H9 (cell line): ENCODE results near the gene KCNMA1. TPM values are rescaled to one million over a fixed set of nuclear protein-coding genes. Genes with fewer than 3 reads are reported as not detected.

ENCODE experiments used
- DNase-seq: peaks from one replicate; pipeline ENCODE4 v3.0.0-alpha.2; 2017
- H2AFZ ChIP-seq: one replicate; pipeline ENCODE4 v1.6.1; 2013; ENCODE audit warnings: mild to moderate bottlenecking, low read length, control low read depth, moderate library complexity
- H2AK5ac ChIP-seq: 2 replicates; pipeline ENCODE4 v1.6.1; 2013; ENCODE audit warnings: low read length, control low read depth, mixed read lengths; ENCODE audit not compliant: insufficient read length
- H2BK120ac ChIP-seq: one replicate; pipeline ENCODE4 v1.6.1; 2013; ENCODE audit warnings: low read depth, mild to moderate bottlenecking, low read length, control low read depth, inconsistent platforms; ENCODE audit not compliant: poor library complexity, severe bottlenecking
- H2BK12ac ChIP-seq: 2 replicates; pipeline ENCODE4 v1.6.1; 2013; ENCODE audit warnings: low read length, control low read depth, mixed read lengths, low read depth; ENCODE audit not compliant: insufficient read length
- H2BK15ac ChIP-seq: 2 replicates; pipeline ENCODE4 v1.6.1; 2013; ENCODE audit warnings: low read depth, low read length, control low read depth
- H2BK20ac ChIP-seq: one replicate; pipeline ENCODE4 v1.6.1; 2013; ENCODE audit warnings: low read depth, mild to moderate bottlenecking, low read length, control low read depth, inconsistent platforms; ENCODE audit not compliant: poor library complexity, severe bottlenecking
- H2BK5ac ChIP-seq: 2 replicates; pipeline ENCODE4 v1.6.1; 2013; ENCODE audit warnings: low read length, control low read depth, mixed read lengths; ENCODE audit not compliant: insufficient read length
- H3K14ac ChIP-seq: 2 replicates; pipeline ENCODE4 v1.6.1; 2013; ENCODE audit warnings: low read length, control low read depth; ENCODE audit not compliant: insufficient read depth
- H3K18ac ChIP-seq: 2 replicates; pipeline ENCODE4 v1.6.1; 2013; ENCODE audit warnings: low read depth, mild to moderate bottlenecking, mixed read lengths, low read length, control low read depth; ENCODE audit not compliant: insufficient read length
- H3K23ac ChIP-seq: 2 replicates; pipeline ENCODE4 v1.6.1; 2013; ENCODE audit warnings: low read length, control low read depth, mixed read lengths, low read depth; ENCODE audit not compliant: insufficient read length
- H3K23me2 ChIP-seq: 2 replicates; pipeline ENCODE4 v1.6.1; 2013; ENCODE audit warnings: low read depth, mild to moderate bottlenecking, mixed read lengths, low read length, control low read depth; ENCODE audit not compliant: insufficient read length, poor library complexity, severe bottlenecking
- H3K27ac ChIP-seq: 2 replicates; pipeline ENCODE4 v1.5.1; 2013; ENCODE audit warnings: low read length, control low read depth, mixed read lengths, low read depth; ENCODE audit not compliant: insufficient read length
- H3K27me3 ChIP-seq: 2 replicates; pipeline ENCODE4 v1.6.1; 2013; ENCODE audit warnings: low read length, control low read depth, inconsistent platforms; ENCODE audit not compliant: insufficient read depth
- H3K4ac ChIP-seq: 2 replicates; pipeline ENCODE4 v1.6.1; 2013; ENCODE audit warnings: low read depth, mild to moderate bottlenecking, control low read depth, inconsistent platforms, low read length, moderate library complexity
- H3K4me1 ChIP-seq: 2 replicates; pipeline ENCODE4 v1.6.1; 2013; ENCODE audit warnings: low read length, control low read depth, inconsistent platforms; ENCODE audit not compliant: insufficient read depth
- H3K4me2 ChIP-seq: 2 replicates; pipeline ENCODE4 v1.6.1; 2013; ENCODE audit warnings: low read length, control low read depth, mixed read lengths; ENCODE audit not compliant: insufficient read length, insufficient read depth
- H3K56ac ChIP-seq: 2 replicates; pipeline ENCODE4 v1.6.1; 2013; ENCODE audit warnings: low read depth, mild to moderate bottlenecking, mixed read lengths, low read length, control low read depth; ENCODE audit not compliant: insufficient read length
- H3K79me1 ChIP-seq: 2 replicates; pipeline ENCODE4 v1.6.1; 2013; ENCODE audit warnings: low read depth, mild to moderate bottlenecking, moderate library complexity, low read length, control low read depth, inconsistent platforms; ENCODE audit not compliant: insufficient read depth, poor library complexity, severe bottlenecking
- H3K79me2 ChIP-seq: 2 replicates; pipeline ENCODE4 v1.6.1; 2013; ENCODE audit warnings: low read length, control low read depth, inconsistent platforms; ENCODE audit not compliant: insufficient read depth
- H3K9ac ChIP-seq: 2 replicates; pipeline ENCODE4 v1.6.1; 2013; ENCODE audit warnings: low read length, control low read depth, mixed read lengths; ENCODE audit not compliant: insufficient read length; ENCODE audit errors: extremely low read depth
- H3K9me3 ChIP-seq: one replicate; pipeline ENCODE4 v1.6.1; 2013; ENCODE audit warnings: low read depth, low read length, inconsistent platforms; ENCODE audit not compliant: control insufficient read depth
- H3T11ph ChIP-seq: one replicate; pipeline ENCODE4 v1.6.1; 2013; ENCODE audit warnings: mild to moderate bottlenecking, low read length, control low read depth, inconsistent platforms
- H4K20me1 ChIP-seq: one replicate; pipeline ENCODE4 v1.6.1; 2013; ENCODE audit not compliant: control insufficient read depth, insufficient read length, insufficient read depth
- H4K5ac ChIP-seq: 2 replicates; pipeline ENCODE4 v1.6.1; 2013; ENCODE audit warnings: low read depth, mild to moderate bottlenecking, mixed read lengths, low read length, control low read depth; ENCODE audit not compliant: insufficient read length
- H4K8ac ChIP-seq: replicated peaks from 2 replicates; pipeline ENCODE4 v1.6.1; 2013; ENCODE audit warnings: low read length, control low read depth, mixed read lengths, low read depth; ENCODE audit not compliant: insufficient read length
- H4K91ac ChIP-seq: 2 replicates; pipeline ENCODE4 v1.6.1; 2013; ENCODE audit warnings: low read depth, mild to moderate bottlenecking, moderate library complexity, mixed read lengths, low read length, control low read depth; ENCODE audit not compliant: insufficient read length
- H3K27ac Mint-ChIP-seq, 3 experiments: 2 replicates in 2 of 3; 3 replicates in 1 of 3; pipeline ENCODE4 v1.8.0; 2020 to 2021; ENCODE audit warnings: mixed read lengths in 3 of 3, mild to moderate bottlenecking in 1 of 3, moderate library complexity in 1 of 3
- H3K27me3 Mint-ChIP-seq: 2 replicates; pipeline ENCODE4 v1.8.0; 2021; ENCODE audit warnings: low read depth, mild to moderate bottlenecking, moderate library complexity, mixed read lengths
- H3K36me3 Mint-ChIP-seq, 3 experiments: 2 replicates in 2 of 3; 3 replicates in 1 of 3; pipeline ENCODE4 v1.8.0; 2020 to 2021; ENCODE audit warnings: low read depth in 3 of 3, mixed read lengths in 3 of 3; ENCODE audit not compliant: insufficient read depth in 1 of 3
- H3K4me1 Mint-ChIP-seq, 2 experiments: 2 replicates each; pipeline ENCODE4 v1.8.0; 2020; ENCODE audit warnings: mixed read lengths in 2 of 2
- H3K4me3 Mint-ChIP-seq, 2 experiments: 2 replicates in 1 of 2; 3 replicates in 1 of 2; pipeline ENCODE4 v1.8.0; 2020 to 2021; ENCODE audit warnings: mild to moderate bottlenecking in 2 of 2, mixed read lengths in 2 of 2, moderate library complexity in 1 of 2
- H3K9me3 Mint-ChIP-seq, 2 experiments: 2 replicates in 1 of 2; 3 replicates in 1 of 2; pipeline ENCODE4 v1.8.0; 2020; ENCODE audit warnings: mild to moderate bottlenecking in 2 of 2, mixed read lengths in 2 of 2, moderate library complexity in 1 of 2
- WGBS: extraction: QIAGEN DNeasy Blood & Tissue Kit; methylation state at CpG from one replicate; pipeline ENCODE4 v1.1.7; 2013; ENCODE audit warnings: missing lambda C conversion rate, low lambda C conversion rate, mixed read lengths; ENCODE audit not compliant: insufficient read length; ENCODE audit errors: extremely low coverage; 5-methylcytosine and 5-hydroxymethylcytosine counted together
- total RNA-seq: library from RNA; stranded (reverse); gene quantifications from 2 replicates; pipeline ENCODE4 v1.2.1, GENCODE V29; 2021
- TF ChIP-seq, protein P1 (sequence below): fragments of 200-600 bp; sonication (generic); conservative IDR thresholded peaks from 3 replicates; pipeline ENCODE4 v1.8.0; 2021; ENCODE audit warnings: antibody characterized with exemption, mild to moderate bottlenecking

Gene KCNMA1
- total RNA-seq, 1 experiment from 2014 or later, result 2.0 TPM

DNA sequence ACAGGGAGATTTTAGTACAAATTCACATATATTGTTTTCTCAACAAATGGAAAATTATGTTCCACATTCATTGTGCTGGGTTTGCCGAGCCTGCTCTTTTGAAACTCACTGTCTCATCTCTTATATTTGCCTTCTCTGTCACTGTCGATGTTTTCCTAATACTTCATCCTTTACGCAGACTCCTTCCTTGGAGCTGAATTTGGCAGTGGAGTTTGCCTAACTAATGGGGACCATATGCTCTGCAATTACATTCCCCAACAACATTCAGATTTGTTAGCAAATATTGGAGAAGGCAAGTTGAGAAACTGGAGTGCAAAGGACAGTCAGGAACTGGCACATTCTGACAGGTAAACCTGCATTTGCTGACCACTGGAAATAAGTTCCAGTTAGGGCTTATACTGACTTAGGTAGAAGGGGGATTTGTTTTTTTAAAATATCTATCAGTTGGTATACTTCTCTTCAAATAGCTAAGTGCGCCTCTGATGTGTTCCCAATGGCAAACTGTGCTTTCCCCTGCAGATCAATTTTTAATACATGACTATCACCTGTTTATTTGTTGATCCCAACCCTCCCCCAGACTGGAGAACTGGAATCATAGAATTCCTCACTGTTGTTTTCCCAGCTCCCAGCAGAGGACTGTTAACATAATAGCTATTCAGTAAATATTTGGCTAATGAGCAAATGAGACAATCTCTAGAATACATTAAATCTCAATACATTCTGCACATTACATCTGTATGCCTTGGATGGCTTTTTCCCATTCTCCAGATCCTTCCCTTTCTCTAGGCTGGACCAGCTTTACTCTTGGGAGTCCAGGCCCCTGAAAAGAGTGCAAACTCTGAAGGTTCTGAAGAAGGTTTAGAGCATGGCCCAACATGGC is 769.3 kb downstream of the KCNMA1 start:
- H3K23ac ChIP-seq, result no peak overlapping the region
- no peak overlapping the region for H3K14ac ChIP-seq
- Mint-ChIP-seq H3K4me3 (no peak overlapping the region), H3K4me1 (no peaks in the 10 kb centered on the region), H3K9me3 (peaks cover 0 to 2% of the 10 kb centered on the region in 2 experiments; a peak in 2 of 5 replicates), H3K27ac (no peak overlapping the region), H3K27me3 (peaks cover 3% of the 10 kb centered on the region; the same call in 1 of the 2 replicates), H3K36me3 (no peaks in the 10 kb centered on the region)
- no peaks in the 10 kb centered on the region for H3K23me2 ChIP-seq
- no peak overlapping the region for H3K18ac ChIP-seq
- H3K9me3 ChIP-seq, result no peaks in the 10 kb centered on the region
- H4K5ac ChIP-seq, result no peak overlapping the region
- no peak overlapping the region for H2BK120ac ChIP-seq
- H4K91ac ChIP-seq, result no peak overlapping the region
- no peaks in the 10 kb centered on the region for H3K4me1 ChIP-seq
- no peaks in the 10 kb centered on the region for H3K79me2 ChIP-seq
- no peak overlapping the region for H3K56ac ChIP-seq
- no peak overlapping the region for H3K4ac ChIP-seq
- no peaks in the 10 kb centered on the region for H3K27me3 ChIP-seq
- no peak overlapping the region for H3K9ac ChIP-seq
- TF ChIP-seq, protein P1, sequence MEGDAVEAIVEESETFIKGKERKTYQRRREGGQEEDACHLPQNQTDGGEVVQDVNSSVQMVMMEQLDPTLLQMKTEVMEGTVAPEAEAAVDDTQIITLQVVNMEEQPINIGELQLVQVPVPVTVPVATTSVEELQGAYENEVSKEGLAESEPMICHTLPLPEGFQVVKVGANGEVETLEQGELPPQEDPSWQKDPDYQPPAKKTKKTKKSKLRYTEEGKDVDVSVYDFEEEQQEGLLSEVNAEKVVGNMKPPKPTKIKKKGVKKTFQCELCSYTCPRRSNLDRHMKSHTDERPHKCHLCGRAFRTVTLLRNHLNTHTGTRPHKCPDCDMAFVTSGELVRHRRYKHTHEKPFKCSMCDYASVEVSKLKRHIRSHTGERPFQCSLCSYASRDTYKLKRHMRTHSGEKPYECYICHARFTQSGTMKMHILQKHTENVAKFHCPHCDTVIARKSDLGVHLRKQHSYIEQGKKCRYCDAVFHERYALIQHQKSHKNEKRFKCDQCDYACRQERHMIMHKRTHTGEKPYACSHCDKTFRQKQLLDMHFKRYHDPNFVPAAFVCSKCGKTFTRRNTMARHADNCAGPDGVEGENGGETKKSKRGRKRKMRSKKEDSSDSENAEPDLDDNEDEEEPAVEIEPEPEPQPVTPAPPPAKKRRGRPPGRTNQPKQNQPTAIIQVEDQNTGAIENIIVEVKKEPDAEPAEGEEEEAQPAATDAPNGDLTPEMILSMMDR, result no peak
- no peak overlapping the region for H2BK5ac ChIP-seq
- no peak overlapping the region for H4K8ac ChIP-seq
- no peaks in the 10 kb centered on the region for H3K79me1 ChIP-seq
- H3K27ac ChIP-seq, result no peak overlapping the region
- no peak overlapping the region for H2BK20ac ChIP-seq
- H4K20me1 ChIP-seq, result no peaks in the 10 kb centered on the region
- no peak overlapping the region for H2BK12ac ChIP-seq
- H3T11ph ChIP-seq, result no peak overlapping the region
- no peak for DNase-seq
- no peak overlapping the region for H3K4me2 ChIP-seq
- H2BK15ac ChIP-seq, result no peak overlapping the region
- no peak overlapping the region for H2AFZ ChIP-seq
- no peak overlapping the region for H2AK5ac ChIP-seq
- no CpG with 5 or more reads among the region's 4 CpGs for WGBS
